ENCODE data around the gene APOA1. TPM values are rescaled to one million over a fixed set of nuclear protein-coding genes. Genes with fewer than 3 reads are reported as not detected.

Gene APOA1
- total and polyA plus RNA-seq, 12 donors, result 3.8 to 398 (median 70.5) TPM

DNA sequence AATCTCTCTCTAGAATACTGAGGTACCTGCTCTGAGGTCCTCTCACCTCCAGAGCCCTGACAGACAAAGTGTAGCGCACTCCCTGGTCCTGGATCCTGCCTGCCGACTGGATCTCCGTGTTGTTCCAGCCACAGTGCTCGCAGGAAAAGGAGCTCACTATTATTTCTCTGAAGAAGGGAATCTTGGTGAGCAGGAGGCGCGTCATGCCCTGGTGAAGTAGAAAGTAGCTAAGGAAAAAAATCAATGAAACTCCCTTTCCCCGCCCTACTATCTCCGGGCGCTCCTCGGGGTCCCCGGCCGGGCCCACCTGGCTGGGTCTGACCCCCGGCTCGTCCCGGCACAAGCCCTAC lies 50.0 kb downstream of the APOA1 start:
- intact Hi-C loops (cut with DNase I), result loop anchor here in 4 of 10 donors (5.0 kb wide), 2 partner anchors 440 to 445 kb away; partner anchors contain the start of genes PCSK7 (in 1 of the 4) and RNF214 (in 1 of the 4)
- H3K36me3 ChIP-seq, result peaks cover 0 to 44% (median 35%) of the 10 kb centered on the region in 9 donors
- WGBS, 2 donors, result 1% methylated on average over 15 of the region's 15 CpGs
- H3K27ac ChIP-seq, result peak overlapping the region in 9 of 10 donors; percentile 85 to 94 (median 88)
- DNase-seq (no peak), ATAC-seq (peak in 1 of 8 donors; percentile 1)
- peaks cover 7 to 35% (median 24%) of the 10 kb centered on the region in 9 donors for H3K4me1 ChIP-seq
- no peaks in the 10 kb centered on the region for H3K27me3 ChIP-seq
- no peaks in the 10 kb centered on the region for H3K9me3 ChIP-seq
- peak overlapping the region; percentile 84 to 100 (median 94) for H3K4me3 ChIP-seq
- TF ChIP-seq, protein P1, sequence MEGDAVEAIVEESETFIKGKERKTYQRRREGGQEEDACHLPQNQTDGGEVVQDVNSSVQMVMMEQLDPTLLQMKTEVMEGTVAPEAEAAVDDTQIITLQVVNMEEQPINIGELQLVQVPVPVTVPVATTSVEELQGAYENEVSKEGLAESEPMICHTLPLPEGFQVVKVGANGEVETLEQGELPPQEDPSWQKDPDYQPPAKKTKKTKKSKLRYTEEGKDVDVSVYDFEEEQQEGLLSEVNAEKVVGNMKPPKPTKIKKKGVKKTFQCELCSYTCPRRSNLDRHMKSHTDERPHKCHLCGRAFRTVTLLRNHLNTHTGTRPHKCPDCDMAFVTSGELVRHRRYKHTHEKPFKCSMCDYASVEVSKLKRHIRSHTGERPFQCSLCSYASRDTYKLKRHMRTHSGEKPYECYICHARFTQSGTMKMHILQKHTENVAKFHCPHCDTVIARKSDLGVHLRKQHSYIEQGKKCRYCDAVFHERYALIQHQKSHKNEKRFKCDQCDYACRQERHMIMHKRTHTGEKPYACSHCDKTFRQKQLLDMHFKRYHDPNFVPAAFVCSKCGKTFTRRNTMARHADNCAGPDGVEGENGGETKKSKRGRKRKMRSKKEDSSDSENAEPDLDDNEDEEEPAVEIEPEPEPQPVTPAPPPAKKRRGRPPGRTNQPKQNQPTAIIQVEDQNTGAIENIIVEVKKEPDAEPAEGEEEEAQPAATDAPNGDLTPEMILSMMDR (IDR thresholded peaks at IDR 0.05), result no peak

DNA sequence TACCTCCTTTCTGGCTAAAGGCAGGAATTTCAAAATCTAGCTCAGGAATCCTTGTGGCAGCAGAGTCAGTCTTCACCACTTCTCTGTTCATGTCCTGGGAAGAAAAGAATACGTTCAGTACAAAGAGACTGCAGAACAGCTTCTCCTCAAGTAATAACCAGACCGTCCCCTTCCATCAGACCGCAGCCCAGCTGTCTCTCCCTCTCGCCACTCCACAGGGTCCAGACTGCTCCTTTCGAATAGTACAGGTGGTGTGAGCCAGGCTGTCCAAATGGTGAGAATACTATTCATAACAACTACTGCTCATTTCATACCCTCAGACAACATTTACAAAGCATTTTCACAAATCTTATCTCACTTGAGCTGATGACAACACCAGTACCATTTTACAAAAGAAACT lies 50.5 kb downstream of the APOA1 start:
- H3K27ac ChIP-seq, result peak overlapping the region in 3 of 10 donors; percentile 88 to 94 (median 88)
- no peak for ATAC-seq
- H3K36me3 ChIP-seq, result peaks cover 0 to 48% (median 38%) of the 10 kb centered on the region in 9 donors
- no peaks in the 10 kb centered on the region for H3K9me3 ChIP-seq
- DNase-seq, result no peak
- TF ChIP-seq, protein P1 (IDR thresholded peaks at IDR 0.05), result no peak
- 66 to 69% methylated on average over 5 of the region's 5 CpGs for WGBS, 2 donors
- intact Hi-C loops (cut with DNase I), result loop anchor here in 4 of 10 donors (5.0 kb wide), 2 partner anchors 440 to 445 kb away; partner anchors contain the start of genes PCSK7 (in 1 of the 4) and RNF214 (in 1 of the 4)
- H3K27me3 ChIP-seq, result no peaks in the 10 kb centered on the region
- peaks cover 7 to 35% (median 24%) of the 10 kb centered on the region in 9 donors for H3K4me1 ChIP-seq
- peak overlapping the region; percentile 84 to 100 (median 94) for H3K4me3 ChIP-seq

DNA sequence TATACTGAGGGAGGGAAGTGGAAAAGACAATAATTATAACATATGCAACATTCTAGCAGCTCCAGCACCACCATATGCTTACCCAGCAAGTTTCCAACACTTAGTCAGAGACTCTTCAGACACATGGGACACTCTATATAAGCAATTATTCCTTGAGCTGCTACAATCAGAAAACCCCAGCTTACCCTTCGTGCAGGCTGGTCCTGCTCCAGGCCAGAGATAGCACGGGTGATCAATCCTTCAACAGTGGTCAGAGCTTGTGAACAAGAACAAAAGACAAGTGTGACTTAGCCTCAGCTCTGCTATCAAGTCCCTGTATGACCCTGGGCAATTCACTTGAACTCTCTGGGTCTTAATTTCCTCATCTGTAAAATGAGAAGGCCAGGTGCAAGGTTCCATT lies 51.1 kb downstream of the APOA1 start:
- 80 to 87% methylated on average over 2 of the region's 2 CpGs for WGBS, 2 donors
- Histone ChIP-seq H3K9me3 (no peaks in the 10 kb centered on the region), H3K27ac (no peak overlapping the region), H3K4me3 (peak overlapping the region in 3 of 10 donors; percentile 84 to 97 (median 91)), H3K4me1 (peaks cover 4 to 32% (median 20%) of the 10 kb centered on the region in 9 donors), H3K36me3 (peaks cover 0 to 55% (median 39%) of the 10 kb centered on the region in 9 donors), H3K27me3 (no peaks in the 10 kb centered on the region)
- DNase-seq (no peak), ATAC-seq (no peak)
- intact Hi-C loops (cut with DNase I), result loop anchor here in 4 of 10 donors (5.0 kb wide), 2 partner anchors 441 to 446 kb away; partner anchors contain the start of genes PCSK7 (in 1 of the 4) and RNF214 (in 1 of the 4)
- TF ChIP-seq, protein P1 (IDR thresholded peaks at IDR 0.05), result no peak

Other genes starting within 250 kb of the APOA1 start
- 1 to 10 TPM; 6.1 to 9.2 (median 7.0) TPM for gene BUD13, start 64.6 kb downstream of the APOA1 start, total RNA-seq
- gene BUD13, start 64.6 kb downstream of the APOA1 start, polyA plus RNA-seq, result 1 to 10 TPM; 6.3 to 7.1 TPM
- gene ZPR1, start 49.6 kb downstream of the APOA1 start, total RNA-seq, result 10 to 100 TPM; 17.3 to 32.9 (median 22.6) TPM
- 10 to 100 TPM in 1 of 2 donors, 1 to 10 TPM in 1; 5.5 to 44.7 TPM for gene ZPR1, start 49.6 kb downstream of the APOA1 start, polyA plus RNA-seq
- not detected for gene APOA5, start 45.7 kb downstream of the APOA1 start, total RNA-seq
- not detected for gene APOA5, start 45.7 kb downstream of the APOA1 start, polyA plus RNA-seq
- under 1 TPM in 2 of 10 donors, not detected in 8; 0.26 to 0.28 TPM for gene APOA4, start 14.3 kb downstream of the APOA1 start, total RNA-seq
- under 1 TPM in 1 of 2 donors, not detected in 1; 0.75 TPM for gene APOA4, start 14.3 kb downstream of the APOA1 start, polyA plus RNA-seq
- gene APOC3, start 7.7 kb downstream of the APOA1 start, total RNA-seq, result under 1 TPM in 1 of 10 donors, not detected in 9; 0.64 TPM
- gene APOC3, start 7.7 kb downstream of the APOA1 start, polyA plus RNA-seq, result under 1 TPM in 1 of 2 donors, not detected in 1; 0.12 TPM

All from heart right ventricle (tissue), 16 donors.